ENCODE data around the gene NRSN1.

DNA sequence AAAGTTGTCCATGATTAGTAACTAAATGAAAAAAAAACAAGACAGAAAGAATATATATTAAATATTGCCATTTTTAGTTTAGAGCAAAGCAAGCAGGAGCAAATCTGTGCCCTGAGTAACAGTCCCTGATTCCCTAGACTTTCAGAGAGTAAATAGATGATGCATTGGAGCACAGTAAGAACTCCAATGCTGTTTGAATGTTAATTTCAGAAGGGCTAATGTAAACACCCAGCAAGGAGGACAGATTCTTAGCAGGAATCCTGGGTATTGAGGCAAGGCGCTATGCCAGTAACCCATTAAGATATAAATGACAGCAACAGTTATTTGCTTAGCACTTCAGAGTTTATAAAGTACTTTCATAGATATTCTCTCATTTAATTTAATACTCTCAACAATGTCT, 15.6 kb upstream of the NRSN1 start:
- TF ChIP-seq, protein P1, sequence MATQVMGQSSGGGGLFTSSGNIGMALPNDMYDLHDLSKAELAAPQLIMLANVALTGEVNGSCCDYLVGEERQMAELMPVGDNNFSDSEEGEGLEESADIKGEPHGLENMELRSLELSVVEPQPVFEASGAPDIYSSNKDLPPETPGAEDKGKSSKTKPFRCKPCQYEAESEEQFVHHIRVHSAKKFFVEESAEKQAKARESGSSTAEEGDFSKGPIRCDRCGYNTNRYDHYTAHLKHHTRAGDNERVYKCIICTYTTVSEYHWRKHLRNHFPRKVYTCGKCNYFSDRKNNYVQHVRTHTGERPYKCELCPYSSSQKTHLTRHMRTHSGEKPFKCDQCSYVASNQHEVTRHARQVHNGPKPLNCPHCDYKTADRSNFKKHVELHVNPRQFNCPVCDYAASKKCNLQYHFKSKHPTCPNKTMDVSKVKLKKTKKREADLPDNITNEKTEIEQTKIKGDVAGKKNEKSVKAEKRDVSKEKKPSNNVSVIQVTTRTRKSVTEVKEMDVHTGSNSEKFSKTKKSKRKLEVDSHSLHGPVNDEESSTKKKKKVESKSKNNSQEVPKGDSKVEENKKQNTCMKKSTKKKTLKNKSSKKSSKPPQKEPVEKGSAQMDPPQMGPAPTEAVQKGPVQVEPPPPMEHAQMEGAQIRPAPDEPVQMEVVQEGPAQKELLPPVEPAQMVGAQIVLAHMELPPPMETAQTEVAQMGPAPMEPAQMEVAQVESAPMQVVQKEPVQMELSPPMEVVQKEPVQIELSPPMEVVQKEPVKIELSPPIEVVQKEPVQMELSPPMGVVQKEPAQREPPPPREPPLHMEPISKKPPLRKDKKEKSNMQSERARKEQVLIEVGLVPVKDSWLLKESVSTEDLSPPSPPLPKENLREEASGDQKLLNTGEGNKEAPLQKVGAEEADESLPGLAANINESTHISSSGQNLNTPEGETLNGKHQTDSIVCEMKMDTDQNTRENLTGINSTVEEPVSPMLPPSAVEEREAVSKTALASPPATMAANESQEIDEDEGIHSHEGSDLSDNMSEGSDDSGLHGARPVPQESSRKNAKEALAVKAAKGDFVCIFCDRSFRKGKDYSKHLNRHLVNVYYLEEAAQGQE (IDR thresholded peaks at IDR 0.05; ENCODE audit: insufficient replicate concordance, low read depth): no peak
- no peak for TF ChIP-seq GABPA (IDR thresholded peaks at IDR 0.05; ENCODE audit: low read depth)
